Testis (tissue), 3 donors: Measurements from ENCODE around the gene URB2. TPM values are rescaled to one million over a fixed set of nuclear protein-coding genes. Genes with fewer than 3 reads are reported as not detected.
A peak's percentile ranks its signal among the peaks of the same experiment; 100 is the strongest.
"Not testable (repeated sequence)": the region's sequence is repeated elsewhere in the genome, so short reads cannot be mapped to it uniquely, and the experiment has no call there.

Experiments used
- DNase-seq: peaks from one replicate; pipeline ENCODE4 v3.0.0-alpha.2; 2019
- H3K27ac ChIP-seq, 2 donors: fragments of 200-600 bp; sonication (generic); one replicate each; pipeline ENCODE4 v1.5.1; 2019
- H3K27me3 ChIP-seq: fragments of 200-600 bp; sonication (generic); one replicate; pipeline ENCODE4 v1.5.1; 2019
- H3K36me3 ChIP-seq: fragments of 200-600 bp; sonication (generic); one replicate; pipeline ENCODE4 v1.5.1; 2017; ENCODE audit warnings: low read depth; ENCODE audit errors: missing control alignments
- H3K4me1 ChIP-seq: fragments of 200-600 bp; sonication (generic); one replicate; pipeline ENCODE4 v1.5.1; 2019
- H3K4me3 ChIP-seq, 2 donors: fragments of 200-600 bp; sonication (generic); one replicate each; pipeline ENCODE4 v1.5.1; 2017 to 2019
- H3K9me3 ChIP-seq: fragments of 200-600 bp; sonication (generic); one replicate; pipeline ENCODE4 v1.5.1; 2017
- CTCF ChIP-seq, 3 experiments: fragments of 450-650 bp in 2 of 3; fragments of 200-600 bp in 1 of 3; sonication (generic) in 1 of 3; IDR thresholded peaks; one replicate each; pipeline ENCODE4 v1.5.1; 2016 to 2019; ENCODE audit warnings: antibody characterized with exemption in 3 of 3, mild to moderate bottlenecking in 2 of 3, moderate library complexity in 1 of 3
- POLR2A ChIP-seq: fragments of 450-650 bp; IDR thresholded peaks from one replicate; pipeline ENCODE4 v1.6.1; 2017; ENCODE audit warnings: antibody characterized with exemption, mild to moderate bottlenecking, moderate library complexity
- WGBS, 2 donors: methylation state at CpG; one replicate each; pipeline ENCODE4 v1.1.5; 2018; 5-methylcytosine and 5-hydroxymethylcytosine counted together
- intact Hi-C: fragments of 100-400 bp; cut with DNase I; formaldehyde crosslinking; loops from one replicate; pipeline ENCODE4 v1.15.1; 2023; ENCODE audit warnings: low total_unique reads
- polyA plus RNA-seq: library from polyadenylated mRNA; stranded (reverse); fragments of 350-450 nt; fragmentation: Illumina TruSeq; extraction: RNeasy Lipid Tissue Mini Kit (QIAGEN cat#74804); gene quantifications from one replicate; pipeline ENCODE4 v1.2.3, GENCODE V29; 2014; ENCODE audit warnings: low read depth, low replicate concordance; ENCODE audit not compliant: insufficient read depth
- total RNA-seq, 2 donors: library from RNA; depleted of rRNA; stranded (reverse); fragments of >200 nt; gene quantifications; one replicate each; pipeline ENCODE4 v1.2.3, GENCODE V29; 2016

The URB2 gene
- total and polyA plus RNA-seq, 3 donors from 2014 or later = 15.9 to 18.8 (median 18.7) TPM

- Histone ChIP-seq H3K4me1 (peaks cover 12% of the 10 kb centered on the region), H3K27me3 (no peaks in the 10 kb centered on the region), H3K4me3 (no peak overlapping the region), H3K9me3 (no peaks in the 10 kb centered on the region), H3K27ac (no peak overlapping the region), H3K36me3 (no peaks in the 10 kb centered on the region)
- TF ChIP-seq CTCF (IDR thresholded peaks at IDR 0.05) (no peak), POLR2A (no peak)
- no peak for DNase-seq
- WGBS, 2 donors = 95 to 97% methylated on average over 5 of the region's 5 CpGs
- intact Hi-C loops = no loop called here
These were observed 70.3 kb downstream of the URB2 start for GRCh38 chr1:229696385-229696784.

GRCh38 chr1:229699613-229700267 lies 73.7 kb downstream of the URB2 start:
- Histone ChIP-seq H3K9me3 (no peaks in the 10 kb centered on the region), H3K27ac (no peak overlapping the region), H3K27me3 (no peaks in the 10 kb centered on the region), H3K4me3 (no peak overlapping the region), H3K36me3 (no peaks in the 10 kb centered on the region), H3K4me1 (peaks cover 6% of the 10 kb centered on the region)
- TF ChIP-seq CTCF (IDR thresholded peaks at IDR 0.05) (no peak), POLR2A (no peak)
- intact Hi-C loops = no loop called here
- peak; percentile 21 for DNase-seq
- 45 to 55% methylated on average over 7 of the region's 7 CpGs for WGBS, 2 donors

- 84 to 86% methylated on average over 2 of the region's 2 CpGs for WGBS, 2 donors
- no peak overlapping the region for H3K4me3 ChIP-seq
- no peak for DNase-seq
- intact Hi-C loops = no loop called here
- peaks cover 6% of the 10 kb centered on the region for H3K4me1 ChIP-seq
- no peak overlapping the region for H3K27ac ChIP-seq
- TF ChIP-seq POLR2A (no peak), CTCF (IDR thresholded peaks at IDR 0.05) (no peak)
- H3K27me3 ChIP-seq = no peaks in the 10 kb centered on the region
- H3K36me3 ChIP-seq = no peaks in the 10 kb centered on the region
- no peaks in the 10 kb centered on the region for H3K9me3 ChIP-seq
These were observed 78.1 kb downstream of the URB2 start for GRCh38 chr1:229704157-229704556.

- intact Hi-C loops, DNase-seq: not testable (repeated sequence)
- 85 to 95% methylated on average over 2 of the region's 2 CpGs for WGBS, 2 donors
These were observed 79.1 kb downstream of the URB2 start for GRCh38 chr1:229705152-229705551.

GRCh38 chr1:229707127-229707526 lies 81.1 kb downstream of the URB2 start:
- WGBS, 2 donors = 82 to 84% methylated on average over 6 of the region's 6 CpGs
- H3K36me3 ChIP-seq, H3K4me1 ChIP-seq, intact Hi-C loops, H3K27me3 ChIP-seq, H3K27ac ChIP-seq, DNase-seq, H3K9me3 ChIP-seq, H3K4me3 ChIP-seq: not testable (repeated sequence)

More at GRCh38 chr1:229705152-229705551, 79.1 kb downstream of the URB2 start:
- H3K27ac ChIP-seq, H3K27me3 ChIP-seq, H3K4me1 ChIP-seq, H3K36me3 ChIP-seq, H3K4me3 ChIP-seq, H3K9me3 ChIP-seq: not testable (repeated sequence)

- H3K9me3 ChIP-seq = no peaks in the 10 kb centered on the region
- H3K27ac ChIP-seq = no peak overlapping the region
- no peak for DNase-seq
- 80 to 84% methylated on average over 6 of the region's 6 CpGs for WGBS, 2 donors
- no peaks in the 10 kb centered on the region for H3K27me3 ChIP-seq
- H3K4me1 ChIP-seq = no peaks in the 10 kb centered on the region
- H3K4me3 ChIP-seq = no peak overlapping the region
- no peak for TF ChIP-seq CTCF (IDR thresholded peaks at IDR 0.05)
- no peak for TF ChIP-seq POLR2A
- intact Hi-C loops = no loop called here
- H3K36me3 ChIP-seq = no peaks in the 10 kb centered on the region
These were observed 83.5 kb downstream of the URB2 start for GRCh38 chr1:229709500-229710013.
